Endothelial cell of umbilical vein (primary cell): Measurements from ENCODE around the gene ADCYAP1R1. TPM values are rescaled to one million over a fixed set of nuclear protein-coding genes. Genes with fewer than 3 reads are reported as not detected.

Experiments used
- BruUV-seq: library from RNA; stranded (reverse); fragments of 400-500 nt; replicated peaks from 2 replicates; lab custom pipeline; 2021; lab: Mats Ljungman, UMichigan
- CTCF ChIA-PET: fragments of 300-600, 350-600 bp; sonication (Branson Sonifier 250); formaldehyde crosslinking; loops from one replicate; lab custom pipeline; 2021; ENCODE audit warnings: antibody characterized with exemption, inconsistent platforms; lab: Charles Lee
- POLR2A ChIA-PET: fragments of 300-600, 350-600 bp; sonication (Branson Sonifier 250); formaldehyde crosslinking; loops from one replicate; lab custom pipeline; 2021; ENCODE audit warnings: antibody characterized with exemption, inconsistent platforms; lab: Charles Lee
- DNase-seq: peaks from one replicate; pipeline ENCODE4 v3.0.0-alpha.2; 2011; ENCODE audit warnings: low read depth, low spot score
- FAIRE-seq: peaks from 2 replicates; lab custom pipeline; 2011; peaks lifted over from hg19 to GRCh38; lab: Jason Lieb, UNC
- H2AFZ ChIP-seq: 2 replicates; pipeline ENCODE4 v1.6.0; 2012; ENCODE audit warnings: low read depth, low read length, control low read depth, inconsistent platforms
- H3K27ac ChIP-seq: 2 replicates; pipeline ENCODE4 v1.5.1; 2011; ENCODE audit warnings: low read depth, mild to moderate bottlenecking, control low read depth, low read length, moderate library complexity; ENCODE audit not compliant: insufficient read depth
- H3K27me3 ChIP-seq, 2 experiments: 2 replicates each; pipeline versions ENCODE4 v1.6.0 to v1.6.1; 2011; ENCODE audit warnings: low read length in 2 of 2, mixed read lengths in 1 of 2; ENCODE audit not compliant: control insufficient read depth in 2 of 2, insufficient read depth in 2 of 2
- H3K36me3 ChIP-seq, 2 experiments: 2 replicates in 1 of 2; 3 replicates in 1 of 2; pipeline ENCODE4 v1.5.1; 2011; ENCODE audit warnings: low read length in 2 of 2, mild to moderate bottlenecking in 1 of 2, moderate library complexity in 1 of 2; ENCODE audit not compliant: control insufficient read depth in 2 of 2, insufficient read depth in 2 of 2; ENCODE audit errors: extremely low read depth in 1 of 2
- H3K4me1 ChIP-seq: 3 replicates; pipeline ENCODE4 v1.5.1; 2011; ENCODE audit warnings: mild to moderate bottlenecking, low read length; ENCODE audit not compliant: control insufficient read depth, insufficient read depth; ENCODE audit errors: extremely low read depth
- H3K4me2 ChIP-seq: 2 replicates; pipeline ENCODE4 v1.6.1; 2011; ENCODE audit warnings: low read length, control low read depth, mixed read lengths; ENCODE audit not compliant: insufficient read depth
- H3K4me3 ChIP-seq, 3 experiments: fragments of 200-600 bp in 1 of 3; sonication (generic), shearing (Covaris generic) in 1 of 3; replicated peaks in 1 of 3; 2 replicates each; pipeline ENCODE4 v1.5.1; 2011 to 2016; ENCODE audit warnings: control low read depth in 3 of 3, low read length in 3 of 3, mild to moderate bottlenecking in 2 of 3, inconsistent platforms in 1 of 3, low read depth in 1 of 3, moderate library complexity in 1 of 3; ENCODE audit not compliant: insufficient read depth in 1 of 3
- H3K79me2 ChIP-seq: 2 replicates; pipeline ENCODE4 v1.6.0; 2012; ENCODE audit warnings: low read length, inconsistent platforms; ENCODE audit not compliant: control insufficient read depth, insufficient read depth
- H3K9ac ChIP-seq: replicated peaks from 2 replicates; pipeline ENCODE3; 2011; ENCODE audit warnings: low read length, control low read depth; ENCODE audit not compliant: insufficient read depth; ENCODE audit errors: extremely low read depth
- H3K9me1 ChIP-seq: replicated peaks from 3 replicates; pipeline ENCODE4 v1.6.0; 2011; ENCODE audit warnings: mild to moderate bottlenecking, low read length; ENCODE audit not compliant: control insufficient read depth, insufficient read depth; ENCODE audit errors: extremely low read depth
- H3K9me3 ChIP-seq: replicated peaks from 2 replicates; pipeline ENCODE4 v1.5.1; 2012; ENCODE audit warnings: low read length, inconsistent platforms; ENCODE audit not compliant: control insufficient read depth, insufficient read depth
- H4K20me1 ChIP-seq: replicated peaks from 2 replicates; pipeline ENCODE3; 2011; ENCODE audit warnings: mild to moderate bottlenecking, low read length; ENCODE audit not compliant: control insufficient read depth, insufficient read depth; ENCODE audit errors: extremely low read depth
- EZH2 ChIP-seq: IDR thresholded peaks from 2 replicates; pipeline ENCODE4 v1.6.1; 2012; ENCODE audit warnings: borderline replicate concordance, low read depth, mild to moderate bottlenecking, moderate library complexity, low read length, inconsistent platforms; ENCODE audit not compliant: severe bottlenecking
- FOS ChIP-seq: IDR thresholded peaks from 2 replicates; pipeline ENCODE4 v1.6.1; 2011; ENCODE audit warnings: mild to moderate bottlenecking, low read length, moderate library complexity, borderline replicate concordance; ENCODE audit not compliant: insufficient read depth
- GATA2 ChIP-seq: IDR thresholded peaks from 2 replicates; pipeline ENCODE4 v1.7.0; 2011; ENCODE audit warnings: low read depth, mild to moderate bottlenecking, moderate library complexity, mixed read lengths, low read length; ENCODE audit not compliant: insufficient read length, insufficient read depth
- JUN ChIP-seq: IDR thresholded peaks from 2 replicates; pipeline ENCODE4 v1.6.1; 2011; ENCODE audit warnings: borderline replicate concordance, low read depth; ENCODE audit not compliant: insufficient read length, insufficient read depth
- MYC ChIP-seq: IDR thresholded peaks from one replicate; pipeline ENCODE4 v1.6.1; 2011; ENCODE audit warnings: mild to moderate bottlenecking, low read depth, low read length
- POLR2A ChIP-seq: IDR thresholded peaks from 2 replicates; pipeline ENCODE4 v1.6.1; 2012; ENCODE audit warnings: low read depth, mild to moderate bottlenecking, control low read depth, low read length
- POLR2AphosphoS5 ChIP-seq: IDR thresholded peaks from 2 replicates; pipeline ENCODE4 v1.6.1; 2012; ENCODE audit warnings: low read depth, mild to moderate bottlenecking, control low read depth, low read length, moderate library complexity; ENCODE audit not compliant: insufficient read depth
- dilution Hi-C: fragments of 300-500 bp; cut with MboI; formaldehyde crosslinking; loops from one replicate; pipeline ENCODE4 v1.15.0; 2019; ENCODE audit warnings: low sequenced_read_pairs; ENCODE audit not compliant: extremely low pct_ligation_motif_present
- intact Hi-C: fragments of 100-400 bp; cut with micrococcal nuclease; formaldehyde crosslinking; loops from one replicate; pipeline ENCODE4 v1.10.0; 2022
- polyA plus RNA-seq, 4 experiments: library from polyadenylated mRNA; depleted of rRNA in 3 of 4; stranded (reverse) in 3 of 4; unstranded in 1 of 4; fragments of >200 nt; gene quantifications; 2 replicates each; pipeline versions ENCODE4 v1.2.1 to v1.2.3, GENCODE V29; 2011 to 2012; ENCODE audit warnings: missing spikeins in 1 of 4
- total RNA-seq: library from RNA; stranded (reverse); gene quantifications from 2 replicates; pipeline ENCODE4 v1.2.3, GENCODE V29; 2021
- TF ChIP-seq, protein P1 (sequence below), 2 donors: IDR thresholded peaks; 1 replicate in 1 of 2; 2 replicates in 1 of 2; pipeline ENCODE4 v1.5.1; 2011; ENCODE audit warnings: low read length in 2 of 2, mild to moderate bottlenecking in 2 of 2, moderate library complexity in 2 of 2, control low read depth in 1 of 2, inconsistent platforms in 1 of 2, low read depth in 1 of 2; ENCODE audit not compliant: insufficient read depth in 1 of 2; ENCODE audit errors: extremely low read depth in 1 of 2
- TF ChIP-seq, protein P2 (sequence below): IDR thresholded peaks from 2 replicates; pipeline ENCODE4 v1.6.1; 2011; ENCODE audit not compliant: insufficient read depth, insufficient read length

ADCYAP1R1 gene
- total and polyA plus RNA-seq, 2 donors (not counting 3 experiments of a cell fraction or from before 2014, with no cell fraction given), result 0.04 TPM; not detected in 1

DNA sequence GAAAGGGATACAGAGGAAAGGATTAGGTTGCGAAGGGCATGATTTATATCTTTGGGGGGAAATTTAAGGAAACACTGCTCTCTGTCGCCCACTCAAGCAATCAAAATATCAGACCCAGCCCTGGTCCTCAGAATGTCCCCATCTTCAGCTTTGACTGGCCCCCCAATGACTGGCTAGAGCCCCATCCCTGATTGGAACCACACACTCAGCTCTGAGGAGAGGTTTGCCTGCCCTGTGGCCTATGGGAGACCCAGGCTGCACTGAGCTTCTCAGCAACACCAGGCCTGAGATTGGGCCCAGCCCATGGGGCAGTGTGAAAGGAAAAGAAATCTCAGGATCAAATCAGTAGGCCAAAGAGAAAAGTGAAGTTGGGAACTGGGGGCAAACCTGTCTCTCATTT lies 69.5 kb downstream of the ADCYAP1R1 start:
- no peaks in the 10 kb centered on the region for H3K79me2 ChIP-seq
- H3K4me3 ChIP-seq, result no peak overlapping the region
- CTCF ChIA-PET, result interaction anchor here (1.4 to 13.1 kb wide), 28 partner anchors 12 to 865 kb away, joined by 3 to 1079 read pairs (median 14); no protein-coding TSS in a partner anchor
- FAIRE-seq, result no peak
- no peak overlapping the region for H3K4me2 ChIP-seq
- H3K4me1 ChIP-seq, result no peaks in the 10 kb centered on the region
- no peaks in the 10 kb centered on the region for H3K9me3 ChIP-seq
- intact Hi-C loops, result loop anchor here (5.0 kb wide), 1 partner anchor 379 kb away; no protein-coding TSS in a partner anchor
- no peak overlapping the region for H2AFZ ChIP-seq
- no TSS peak for BruUV-seq
- H3K27me3 ChIP-seq, result peaks cover 0 to 17% of the 10 kb centered on the region in 2 experiments
- no peaks in the 10 kb centered on the region for H3K36me3 ChIP-seq
- H3K9me1 ChIP-seq, result no peaks in the 10 kb centered on the region
- TF ChIP-seq, protein P1, sequence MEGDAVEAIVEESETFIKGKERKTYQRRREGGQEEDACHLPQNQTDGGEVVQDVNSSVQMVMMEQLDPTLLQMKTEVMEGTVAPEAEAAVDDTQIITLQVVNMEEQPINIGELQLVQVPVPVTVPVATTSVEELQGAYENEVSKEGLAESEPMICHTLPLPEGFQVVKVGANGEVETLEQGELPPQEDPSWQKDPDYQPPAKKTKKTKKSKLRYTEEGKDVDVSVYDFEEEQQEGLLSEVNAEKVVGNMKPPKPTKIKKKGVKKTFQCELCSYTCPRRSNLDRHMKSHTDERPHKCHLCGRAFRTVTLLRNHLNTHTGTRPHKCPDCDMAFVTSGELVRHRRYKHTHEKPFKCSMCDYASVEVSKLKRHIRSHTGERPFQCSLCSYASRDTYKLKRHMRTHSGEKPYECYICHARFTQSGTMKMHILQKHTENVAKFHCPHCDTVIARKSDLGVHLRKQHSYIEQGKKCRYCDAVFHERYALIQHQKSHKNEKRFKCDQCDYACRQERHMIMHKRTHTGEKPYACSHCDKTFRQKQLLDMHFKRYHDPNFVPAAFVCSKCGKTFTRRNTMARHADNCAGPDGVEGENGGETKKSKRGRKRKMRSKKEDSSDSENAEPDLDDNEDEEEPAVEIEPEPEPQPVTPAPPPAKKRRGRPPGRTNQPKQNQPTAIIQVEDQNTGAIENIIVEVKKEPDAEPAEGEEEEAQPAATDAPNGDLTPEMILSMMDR (IDR thresholded peaks at IDR 0.05; ENCODE audit: extremely low read depth in 1 of 2, insufficient read depth in 1 of 2, low read depth in 1 of 2, low read length in 2 of 2), result no peak
- TF ChIP-seq EZH2 (no peak), GATA2 (no peak), MYC (no peak), POLR2AphosphoS5 (no peak), POLR2A (no peak), JUN (no peak), FOS (no peak)
- TF ChIP-seq, protein P2, sequence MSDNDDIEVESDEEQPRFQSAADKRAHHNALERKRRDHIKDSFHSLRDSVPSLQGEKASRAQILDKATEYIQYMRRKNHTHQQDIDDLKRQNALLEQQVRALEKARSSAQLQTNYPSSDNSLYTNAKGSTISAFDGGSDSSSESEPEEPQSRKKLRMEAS, result no peak
- POLR2A ChIA-PET, result interaction anchor here (1.2 to 1.3 kb wide), 2 partner anchors 137 to 138 kb away, joined by 3 to 11 read pairs; no protein-coding TSS in a partner anchor
- DNase-seq, result no peak
- H3K9ac ChIP-seq, result no peak overlapping the region
- dilution Hi-C loops, result no loop called here
- H4K20me1 ChIP-seq, result no peaks in the 10 kb centered on the region
- H3K27ac ChIP-seq, result no peak overlapping the region
